K562 (cell line): Measurements from ENCODE around the gene COASY. TPM values are rescaled to one million over a fixed set of nuclear protein-coding genes. Genes with fewer than 3 reads are reported as not detected.

ENCODE experiments used
- CEBPZ ChIP-seq: fragments of 150-350 bp; IDR thresholded peaks from 2 replicates; pipeline ENCODE4 v1.6.1; 2014; ENCODE audit warnings: low read depth, mild to moderate bottlenecking, low read length, borderline replicate concordance
- COPS2 ChIP-seq: fragments of 450-650 bp; conservative IDR thresholded peaks from 2 replicates; pipeline ENCODE4 v1.6.1; 2016; ENCODE audit warnings: mild to moderate bottlenecking, moderate library complexity
- FOS ChIP-seq: IDR thresholded peaks from 3 replicates; pipeline ENCODE4 v1.6.1; 2011; ENCODE audit not compliant: insufficient read length; ENCODE audit errors: extremely low read depth
- ID3 ChIP-seq, 2 experiments: fragments of 250-450 bp in 1 of 2; fragments of 450-650 bp in 1 of 2; sonication (Bioruptor Pico) in 1 of 2; IDR thresholded peaks; 2 replicates each; pipeline versions ENCODE4 v1.6.1 to v1.8.0; 2016 to 2021; ENCODE audit warnings: mild to moderate bottlenecking in 2 of 2, moderate library complexity in 2 of 2, missing compliant biosample characterization in 1 of 2, missing genetic modification characterization in 1 of 2
- KHSRP ChIP-seq: fragments of 450-650 bp; IDR thresholded peaks from 2 replicates; pipeline ENCODE4 v1.6.1; 2017
- NCOR1 ChIP-seq: fragments of 450-650 bp; IDR thresholded peaks from 2 replicates; pipeline ENCODE4 v1.6.1; 2016; ENCODE audit warnings: mild to moderate bottlenecking, moderate library complexity
- PCBP2 ChIP-seq: fragments of 200-400 bp; formaldehyde crosslinking; IDR thresholded peaks from 2 replicates; pipeline ENCODE4 v1.6.1; 2018; ENCODE audit warnings: low read length, low read depth, mild to moderate bottlenecking, moderate library complexity; ENCODE audit not compliant: poor library complexity, severe bottlenecking
- USF2 ChIP-seq: sonication (generic); formaldehyde crosslinking; IDR thresholded peaks from 2 replicates; pipeline ENCODE4 v1.5.0; 2020; ENCODE audit warnings: missing genetic modification reagents
- ZFX ChIP-seq: sonication (generic); formaldehyde crosslinking; IDR thresholded peaks from 2 replicates; pipeline ENCODE4 v1.8.0; 2022; ENCODE audit warnings: mild to moderate bottlenecking, missing genetic modification reagents, moderate library complexity
- ZNF143 ChIP-seq: sonication (generic); formaldehyde crosslinking; IDR thresholded peaks from 2 replicates; pipeline ENCODE4 v1.9.0; 2022; ENCODE audit warnings: mild to moderate bottlenecking, missing genetic modification reagents
- ZNF586 ChIP-seq: fragments of 450-650 bp; formaldehyde crosslinking; conservative IDR thresholded peaks from 2 replicates; pipeline ENCODE4 v1.4.0; 2020; ENCODE audit warnings: mild to moderate bottlenecking, moderate library complexity
- polyA plus RNA-seq, 8 experiments: library from polyadenylated mRNA; depleted of rRNA in 4 of 8; stranded (reverse) in 5 of 8; unstranded in 3 of 8; fragments of >200 nt; fragmentation: Nextera tagmentation in 2 of 8; fragmentation: Illumina TruSeq in 1 of 8; extraction: Ambion mirVana in 2 of 8; extraction: Trizol in 1 of 8; gene quantifications; 2 replicates each; pipeline versions ENCODE4 v1.2.1 to v1.2.3, GENCODE V29; 2011 to 2014; ENCODE audit warnings: inconsistent platforms in 1 of 8, missing spikeins in 1 of 8
- total RNA-seq, 7 experiments: library from RNA; depleted of rRNA in 6 of 7; stranded (reverse); fragments of >200 nt in 6 of 7; fragmentation: Illumina TruSeq in 2 of 7; extraction: Trizol in 2 of 7; gene quantifications; 2 replicates each; pipeline versions ENCODE4 v1.2.1 to v1.2.3, GENCODE V29; 2011 to 2021; ENCODE audit warnings: low replicate concordance in 1 of 7
- TF ChIP-seq, protein P1 (sequence below): fragments of 450-650 bp; IDR thresholded peaks from 2 replicates; pipeline ENCODE4 v1.6.1; 2016
- TF ChIP-seq, protein P2 (sequence below): fragments of 450-650 bp; IDR thresholded peaks from 2 replicates; pipeline ENCODE4 v1.6.1; 2016; ENCODE audit warnings: low read depth

COASY gene
- total and polyA plus RNA-seq, 9 of the 15 experiments (the other 6 are each of a cell fraction or from before 2014, with no cell fraction given): 25.4 to 175 (median 62.3) TPM

DNA sequence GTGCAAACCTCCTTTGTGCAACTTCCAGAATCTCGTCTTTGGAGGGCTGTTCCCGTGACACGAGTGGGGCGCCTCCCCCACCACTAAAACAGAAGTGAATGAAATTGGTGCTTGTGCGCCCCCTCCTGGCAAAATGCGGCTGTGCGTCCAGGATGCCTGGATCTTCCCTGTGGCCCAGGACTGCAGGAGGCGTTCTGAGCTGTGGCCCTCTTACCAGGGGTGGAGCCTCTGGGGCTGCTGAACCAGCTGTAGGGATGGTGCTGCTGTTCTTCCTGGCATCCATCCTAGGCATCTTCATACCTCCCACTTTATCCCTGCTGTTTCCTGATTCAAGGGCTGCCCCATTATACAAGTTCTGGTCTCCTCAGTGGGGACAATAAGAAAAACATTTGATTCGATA is 44.4 kb upstream of the COASY start (continued):
- TF ChIP-seq, protein P1, sequence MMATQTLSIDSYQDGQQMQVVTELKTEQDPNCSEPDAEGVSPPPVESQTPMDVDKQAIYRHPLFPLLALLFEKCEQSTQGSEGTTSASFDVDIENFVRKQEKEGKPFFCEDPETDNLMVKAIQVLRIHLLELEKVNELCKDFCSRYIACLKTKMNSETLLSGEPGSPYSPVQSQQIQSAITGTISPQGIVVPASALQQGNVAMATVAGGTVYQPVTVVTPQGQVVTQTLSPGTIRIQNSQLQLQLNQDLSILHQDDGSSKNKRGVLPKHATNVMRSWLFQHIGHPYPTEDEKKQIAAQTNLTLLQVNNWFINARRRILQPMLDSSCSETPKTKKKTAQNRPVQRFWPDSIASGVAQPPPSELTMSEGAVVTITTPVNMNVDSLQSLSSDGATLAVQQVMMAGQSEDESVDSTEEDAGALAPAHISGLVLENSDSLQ: no peak
- no peak for TF ChIP-seq USF2 (CRISPR knock-in tag)
- no peak for TF ChIP-seq ZNF143 (CRISPR knock-in tag)
- TF ChIP-seq ID3 (CRISPR knock-in tag; IDR thresholded peaks at IDR 0.05): no peak
- TF ChIP-seq ID3 (tag; IDR thresholded peaks at IDR 0.05): no peak
- no peak for TF ChIP-seq KHSRP
- TF ChIP-seq ZFX (CRISPR knock-in tag): no peak
- TF ChIP-seq NCOR1: no peak
- no peak for TF ChIP-seq CEBPZ
- TF ChIP-seq, protein P2, sequence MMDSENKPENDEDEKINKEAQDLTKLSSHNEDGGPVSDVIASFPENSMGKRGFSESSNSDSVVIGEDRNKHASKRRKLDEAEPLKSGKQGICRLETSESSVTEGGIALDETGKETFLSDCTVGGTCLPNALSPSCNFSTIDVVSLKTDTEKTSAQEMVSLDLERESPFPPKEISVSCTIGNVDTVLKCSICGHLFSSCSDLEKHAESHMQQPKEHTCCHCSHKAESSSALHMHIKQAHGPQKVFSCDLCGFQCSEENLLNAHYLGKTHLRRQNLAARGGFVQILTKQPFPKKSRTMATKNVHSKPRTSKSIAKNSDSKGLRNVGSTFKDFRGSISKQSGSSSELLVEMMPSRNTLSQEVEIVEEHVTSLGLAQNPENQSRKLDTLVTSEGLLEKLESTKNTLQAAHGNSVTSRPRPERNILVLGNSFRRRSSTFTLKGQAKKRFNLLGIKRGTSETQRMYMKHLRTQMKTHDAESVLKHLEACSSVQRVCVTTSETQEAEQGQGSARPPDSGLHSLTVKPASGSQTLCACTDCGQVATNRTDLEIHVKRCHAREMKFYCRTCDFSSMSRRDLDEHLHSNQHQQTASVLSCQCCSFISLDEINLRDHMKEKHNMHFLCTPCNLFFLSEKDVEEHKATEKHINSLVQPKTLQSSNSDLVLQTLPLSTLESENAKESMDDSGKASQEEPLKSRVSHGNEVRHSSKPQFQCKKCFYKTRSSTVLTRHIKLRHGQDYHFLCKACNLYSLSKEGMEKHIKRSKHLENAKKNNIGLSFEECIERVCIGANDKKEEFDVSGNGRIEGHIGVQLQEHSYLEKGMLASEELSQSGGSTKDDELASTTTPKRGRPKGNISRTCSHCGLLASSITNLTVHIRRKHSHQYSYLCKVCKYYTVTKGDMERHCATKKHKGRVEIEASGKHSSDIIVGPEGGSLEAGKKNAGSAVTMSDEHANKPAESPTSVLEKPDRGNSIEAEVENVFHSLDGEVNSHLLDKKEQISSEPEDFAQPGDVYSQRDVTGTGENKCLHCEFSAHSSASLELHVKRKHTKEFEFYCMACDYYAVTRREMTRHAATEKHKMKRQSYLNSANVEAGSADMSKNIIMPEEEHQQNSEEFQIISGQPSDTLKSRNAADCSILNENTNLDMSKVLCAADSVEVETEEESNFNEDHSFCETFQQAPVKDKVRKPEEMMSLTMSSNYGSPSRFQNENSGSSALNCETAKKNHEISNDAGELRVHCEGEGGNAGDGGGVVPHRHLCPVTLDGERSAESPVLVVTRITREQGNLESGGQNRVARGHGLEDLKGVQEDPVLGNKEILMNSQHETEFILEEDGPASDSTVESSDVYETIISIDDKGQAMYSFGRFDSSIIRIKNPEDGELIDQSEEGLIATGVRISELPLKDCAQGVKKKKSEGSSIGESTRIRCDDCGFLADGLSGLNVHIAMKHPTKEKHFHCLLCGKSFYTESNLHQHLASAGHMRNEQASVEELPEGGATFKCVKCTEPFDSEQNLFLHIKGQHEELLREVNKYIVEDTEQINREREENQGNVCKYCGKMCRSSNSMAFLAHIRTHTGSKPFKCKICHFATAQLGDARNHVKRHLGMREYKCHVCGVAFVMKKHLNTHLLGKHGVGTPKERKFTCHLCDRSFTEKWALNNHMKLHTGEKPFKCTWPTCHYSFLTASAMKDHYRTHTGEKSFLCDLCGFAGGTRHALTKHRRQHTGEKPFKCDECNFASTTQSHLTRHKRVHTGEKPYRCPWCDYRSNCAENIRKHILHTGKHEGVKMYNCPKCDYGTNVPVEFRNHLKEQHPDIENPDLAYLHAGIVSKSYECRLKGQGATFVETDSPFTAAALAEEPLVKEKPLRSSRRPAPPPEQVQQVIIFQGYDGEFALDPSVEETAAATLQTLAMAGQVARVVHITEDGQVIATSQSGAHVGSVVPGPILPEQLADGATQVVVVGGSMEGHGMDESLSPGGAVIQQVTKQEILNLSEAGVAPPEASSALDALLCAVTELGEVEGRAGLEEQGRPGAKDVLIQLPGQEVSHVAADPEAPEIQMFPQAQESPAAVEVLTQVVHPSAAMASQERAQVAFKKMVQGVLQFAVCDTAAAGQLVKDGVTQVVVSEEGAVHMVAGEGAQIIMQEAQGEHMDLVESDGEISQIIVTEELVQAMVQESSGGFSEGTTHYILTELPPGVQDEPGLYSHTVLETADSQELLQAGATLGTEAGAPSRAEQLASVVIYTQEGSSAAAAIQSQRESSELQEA: no peak
- no peak for TF ChIP-seq ZNF586 (CRISPR knock-in tag)
- no peak for TF ChIP-seq PCBP2
- TF ChIP-seq FOS: no peak
- TF ChIP-seq COPS2: no peak
